ENCODE results near the gene AKT2. TPM values are rescaled to one million over a fixed set of nuclear protein-coding genes. Genes with fewer than 3 reads are reported as not detected.

Gene AKT2
- total RNA-seq, 1 experiment from 2014 or later: 150 TPM

DNA sequence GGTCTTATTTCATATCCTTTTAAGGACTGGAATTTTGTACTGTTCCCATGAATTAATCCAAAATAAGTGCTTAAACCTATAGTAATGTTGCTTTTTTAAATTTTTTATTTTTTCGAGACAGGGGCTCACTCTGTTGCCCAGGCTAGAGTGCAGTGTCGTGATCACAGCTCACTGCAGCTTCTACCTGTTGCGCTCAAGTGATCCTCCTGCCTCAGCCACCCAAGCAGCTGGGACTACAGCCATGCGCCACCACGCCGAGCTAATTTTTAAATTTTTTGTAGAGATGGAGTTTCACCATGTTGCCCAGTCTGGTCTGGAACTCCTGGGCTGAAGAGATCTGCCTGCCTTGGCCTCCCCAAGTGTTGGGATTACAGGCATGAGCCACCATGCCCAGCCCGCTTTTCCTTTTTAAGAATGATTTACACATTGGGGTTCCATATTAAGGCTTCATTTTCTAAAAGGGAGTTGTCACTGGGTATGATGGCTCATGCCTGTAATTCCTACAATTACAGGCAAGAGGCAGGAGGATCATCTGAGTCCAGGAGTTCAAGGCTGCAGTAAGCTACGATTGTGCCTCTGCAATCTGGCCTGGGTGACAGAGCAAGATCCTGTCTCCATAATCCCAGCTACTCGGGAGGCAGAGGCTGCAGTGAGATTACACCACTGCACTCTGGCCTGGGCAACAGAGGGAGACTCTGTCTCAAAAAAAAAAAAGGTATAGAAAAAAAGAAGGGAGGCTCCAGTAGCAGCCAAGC, 28.3 kb upstream of the AKT2 start:
- Mint-ChIP-seq H3K9me3 (no peaks in the 10 kb centered on the region), H3K4me3 (no peak overlapping the region), H3K4me1 (0 out of 4 replicates have a peak, but pooled peaks cover 0 to under 1% of the 10 kb centered on the region in 2 experiments), H3K27me3 (ENCODE audit: low read depth) (no peaks in the 10 kb centered on the region), H3K27ac (no peak overlapping the region), H3K36me3 (ENCODE audit: insufficient read depth in 1 of 3, low read depth in 3 of 3) (peaks cover 0 to 5% (median 2%) of the 10 kb centered on the region in 3 experiments; a peak in 3 of 7 replicates)
- Histone ChIP-seq H3K4me1 (ENCODE audit: insufficient read depth, low read length) (no peaks in the 10 kb centered on the region), H3K79me2 (ENCODE audit: insufficient read depth, low read length) (no peaks in the 10 kb centered on the region), H3K4ac (ENCODE audit: low read depth, low read length) (no peak overlapping the region), H2BK12ac (ENCODE audit: insufficient read length, low read depth, low read length) (no peak overlapping the region), H2AFZ (ENCODE audit: low read length) (no peak overlapping the region), H3K27me3 (ENCODE audit: insufficient read depth, low read length) (no peaks in the 10 kb centered on the region), H2BK120ac (ENCODE audit: low read depth, low read length, poor library complexity, severe bottlenecking) (no peak overlapping the region), H4K8ac (replicated peaks; ENCODE audit: insufficient read length, low read depth, low read length) (no peak overlapping the region), H3K14ac (ENCODE audit: insufficient read depth, low read length) (no peak overlapping the region), H4K91ac (ENCODE audit: insufficient read length, low read depth, low read length) (no peak overlapping the region), H3K56ac (ENCODE audit: insufficient read length, low read depth, low read length) (no peak overlapping the region), H3K4me2 (ENCODE audit: insufficient read depth, insufficient read length, low read length) (no peak overlapping the region), H3K23ac (ENCODE audit: insufficient read length, low read depth, low read length) (no peak overlapping the region), H2BK5ac (ENCODE audit: insufficient read length, low read length) (no peak overlapping the region), H2BK20ac (ENCODE audit: low read depth, low read length, poor library complexity, severe bottlenecking) (no peak overlapping the region), H3T11ph (ENCODE audit: low read length) (no peak overlapping the region), H2AK5ac (ENCODE audit: insufficient read length, low read length) (no peak overlapping the region), H3K9me3 (ENCODE audit: control insufficient read depth, low read depth, low read length) (no peaks in the 10 kb centered on the region), H3K27ac (ENCODE audit: insufficient read length, low read depth, low read length) (no peak overlapping the region), H2BK15ac (ENCODE audit: low read depth, low read length) (no peak overlapping the region), H3K23me2 (ENCODE audit: insufficient read length, low read depth, low read length, poor library complexity, severe bottlenecking) (no peaks in the 10 kb centered on the region), H3K18ac (ENCODE audit: insufficient read length, low read depth, low read length) (no peak overlapping the region), H4K20me1 (ENCODE audit: control insufficient read depth, insufficient read depth, insufficient read length) (no peaks in the 10 kb centered on the region), H3K9ac (ENCODE audit: extremely low read depth, insufficient read length, low read length) (no peak overlapping the region), H3K79me1 (ENCODE audit: insufficient read depth, low read depth, low read length, poor library complexity, severe bottlenecking) (no peaks in the 10 kb centered on the region), H4K5ac (ENCODE audit: insufficient read length, low read depth, low read length) (no peak overlapping the region)
- no peak for DNase-seq
- TF ChIP-seq, protein P1, sequence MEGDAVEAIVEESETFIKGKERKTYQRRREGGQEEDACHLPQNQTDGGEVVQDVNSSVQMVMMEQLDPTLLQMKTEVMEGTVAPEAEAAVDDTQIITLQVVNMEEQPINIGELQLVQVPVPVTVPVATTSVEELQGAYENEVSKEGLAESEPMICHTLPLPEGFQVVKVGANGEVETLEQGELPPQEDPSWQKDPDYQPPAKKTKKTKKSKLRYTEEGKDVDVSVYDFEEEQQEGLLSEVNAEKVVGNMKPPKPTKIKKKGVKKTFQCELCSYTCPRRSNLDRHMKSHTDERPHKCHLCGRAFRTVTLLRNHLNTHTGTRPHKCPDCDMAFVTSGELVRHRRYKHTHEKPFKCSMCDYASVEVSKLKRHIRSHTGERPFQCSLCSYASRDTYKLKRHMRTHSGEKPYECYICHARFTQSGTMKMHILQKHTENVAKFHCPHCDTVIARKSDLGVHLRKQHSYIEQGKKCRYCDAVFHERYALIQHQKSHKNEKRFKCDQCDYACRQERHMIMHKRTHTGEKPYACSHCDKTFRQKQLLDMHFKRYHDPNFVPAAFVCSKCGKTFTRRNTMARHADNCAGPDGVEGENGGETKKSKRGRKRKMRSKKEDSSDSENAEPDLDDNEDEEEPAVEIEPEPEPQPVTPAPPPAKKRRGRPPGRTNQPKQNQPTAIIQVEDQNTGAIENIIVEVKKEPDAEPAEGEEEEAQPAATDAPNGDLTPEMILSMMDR (conservative IDR thresholded peaks at IDR 0.05): no peak
- no CpG with 5 or more reads among the region's 9 CpGs for WGBS (ENCODE audit: extremely low coverage, insufficient read length, low lambda C conversion rate)
